Stomach smooth muscle (tissue), 2 donors: ENCODE data around the gene SLC22A23.

Source experiments
- H3K27ac ChIP-seq: one replicate; pipeline ENCODE4 v1.7.0; 2013; ENCODE audit warnings: mild to moderate bottlenecking, low read length, inconsistent platforms
- H3K27me3 ChIP-seq, 2 donors: one replicate each; pipeline ENCODE4 v1.7.0; 2013; ENCODE audit warnings: low read length in 2 of 2; ENCODE audit not compliant: insufficient read depth in 2 of 2, control insufficient read depth in 1 of 2
- H3K36me3 ChIP-seq, 2 donors: one replicate each; pipeline ENCODE4 v1.7.0; 2013; ENCODE audit warnings: low read length in 2 of 2; ENCODE audit not compliant: control insufficient read depth in 2 of 2, insufficient read depth in 2 of 2
- H3K4me1 ChIP-seq: one replicate; pipeline ENCODE4 v1.7.0; 2013; ENCODE audit warnings: low read length; ENCODE audit not compliant: control insufficient read depth, insufficient read depth
- H3K4me3 ChIP-seq, 2 donors: one replicate each; pipeline ENCODE4 v1.7.0; 2013; ENCODE audit warnings: low read length in 2 of 2
- H3K9ac ChIP-seq, 2 donors: one replicate each; pipeline ENCODE4 v1.7.0; 2013; ENCODE audit warnings: low read length in 2 of 2, mild to moderate bottlenecking in 1 of 2
- H3K9me3 ChIP-seq, 2 donors: one replicate each; pipeline ENCODE4 v1.7.0; 2013; ENCODE audit warnings: low read length in 2 of 2; ENCODE audit not compliant: control insufficient read depth in 2 of 2
- donor health status: healthy.
- donor health status: Pancreatic carcinoma.

Gene SLC22A23

GRCh38 chr6:3372912-3373554 is 83.8 kb downstream of the SLC22A23 start:
- Histone ChIP-seq H3K9me3 (no peaks in the 10 kb centered on the region), H3K27me3 (no peaks in the 10 kb centered on the region), H3K36me3 (no peaks in the 10 kb centered on the region), H3K4me1 (peaks cover 13% of the 10 kb centered on the region), H3K27ac (no peak overlapping the region), H3K4me3 (no peak overlapping the region), H3K9ac (no peak overlapping the region)

DNA sequence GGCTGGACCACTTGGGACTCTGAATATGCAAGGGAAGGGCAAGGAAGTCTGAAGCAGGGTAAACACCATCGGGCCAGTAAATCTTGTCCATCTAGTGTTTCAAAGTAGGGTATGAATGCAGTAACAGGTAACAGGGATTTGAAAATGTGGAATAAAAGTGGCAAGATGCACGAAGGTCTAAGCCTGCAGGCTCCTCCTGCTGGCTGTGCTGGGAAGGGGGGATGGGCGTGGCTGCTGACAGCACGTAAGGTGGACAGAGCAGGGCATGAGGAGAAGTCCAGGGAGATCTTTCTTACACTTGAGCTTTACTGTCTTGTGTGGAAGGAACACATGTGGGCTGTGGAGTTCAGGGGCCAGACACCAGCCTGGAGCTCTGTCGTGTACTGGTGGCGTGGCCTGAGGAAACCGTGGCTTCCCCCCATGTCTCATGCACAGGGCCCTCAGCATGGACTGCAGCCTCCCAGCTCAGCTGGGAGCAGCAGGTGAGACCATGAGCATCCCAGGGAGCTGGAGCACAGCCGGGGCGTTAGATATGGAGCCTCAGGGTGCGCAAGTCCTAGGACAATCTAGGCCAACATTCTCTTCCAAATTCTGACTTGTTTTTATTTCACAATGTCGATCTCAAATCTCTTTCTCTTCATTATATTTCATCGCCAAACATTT is 84.5 kb downstream of the SLC22A23 start:
- Histone ChIP-seq H3K36me3 (no peaks in the 10 kb centered on the region), H3K27ac (no peak overlapping the region), H3K9ac (no peak overlapping the region), H3K9me3 (no peaks in the 10 kb centered on the region), H3K4me1 (peaks cover 9% of the 10 kb centered on the region), H3K27me3 (no peaks in the 10 kb centered on the region), H3K4me3 (no peak overlapping the region)

GRCh38 chr6:3371222-3371949 is 85.5 kb downstream of the SLC22A23 start:
- no peaks in the 10 kb centered on the region for H3K27me3 ChIP-seq
- H3K9me3 ChIP-seq = no peaks in the 10 kb centered on the region
- H3K4me3 ChIP-seq = no peak overlapping the region
- H3K36me3 ChIP-seq = no peaks in the 10 kb centered on the region
- H3K4me1 ChIP-seq = peaks cover 9% of the 10 kb centered on the region
- no peak overlapping the region for H3K27ac ChIP-seq
- H3K9ac ChIP-seq = no peak overlapping the region

GRCh38 chr6:3370361-3371221 is 86.3 kb downstream of the SLC22A23 start:
- no peak overlapping the region for H3K27ac ChIP-seq
- H3K36me3 ChIP-seq = no peaks in the 10 kb centered on the region
- H3K27me3 ChIP-seq = no peaks in the 10 kb centered on the region
- peaks cover 9% of the 10 kb centered on the region for H3K4me1 ChIP-seq
- no peak overlapping the region for H3K4me3 ChIP-seq
- H3K9ac ChIP-seq = no peak overlapping the region
- H3K9me3 ChIP-seq = no peaks in the 10 kb centered on the region

DNA sequence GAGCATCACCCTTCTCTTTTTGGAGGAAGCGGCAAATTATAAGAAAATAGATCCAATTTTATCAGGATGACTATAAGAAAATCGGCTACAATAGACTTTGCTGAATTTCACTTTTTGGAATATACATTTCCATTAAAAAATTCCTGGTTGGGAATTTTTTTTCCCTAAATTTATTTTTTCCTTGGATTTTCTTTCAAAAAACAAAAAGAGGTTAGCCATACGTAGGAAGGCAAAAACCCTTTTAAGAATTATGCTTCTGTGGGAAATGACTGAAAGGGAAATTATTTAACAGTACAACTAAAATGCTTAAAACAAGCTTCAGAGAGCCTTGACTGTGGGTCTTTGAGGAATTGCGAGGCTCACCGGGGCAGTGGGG is 86.9 kb downstream of the SLC22A23 start:
- Histone ChIP-seq H3K27me3 (no peaks in the 10 kb centered on the region), H3K4me1 (peaks cover 9% of the 10 kb centered on the region), H3K27ac (no peak overlapping the region), H3K36me3 (no peaks in the 10 kb centered on the region), H3K9ac (no peak overlapping the region), H3K9me3 (no peaks in the 10 kb centered on the region), H3K4me3 (no peak overlapping the region)

DNA sequence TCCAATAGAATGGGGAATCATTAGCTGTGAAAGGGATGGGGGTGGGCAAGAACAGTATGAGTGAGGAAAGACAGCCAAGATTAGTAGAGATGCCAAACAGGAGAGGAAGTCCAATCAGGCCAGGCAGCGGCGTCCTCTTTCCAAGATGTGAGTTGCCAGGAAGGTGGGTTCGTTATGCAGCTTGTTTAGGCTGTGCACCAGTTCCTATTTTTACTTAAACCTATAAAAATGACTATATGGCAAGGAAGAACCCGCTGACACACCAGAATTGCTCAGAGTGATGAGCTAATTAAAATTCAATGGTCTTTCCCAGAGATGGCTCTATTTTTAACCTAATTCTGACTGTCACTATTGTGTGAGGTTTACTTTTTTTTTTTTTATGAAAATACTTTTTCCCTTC is 88.2 kb downstream of the SLC22A23 start:
- Histone ChIP-seq H3K9me3 (no peaks in the 10 kb centered on the region), H3K4me1 (peaks cover 9% of the 10 kb centered on the region), H3K36me3 (no peaks in the 10 kb centered on the region), H3K27ac (no peak overlapping the region), H3K4me3 (no peak overlapping the region), H3K27me3 (no peaks in the 10 kb centered on the region), H3K9ac (no peak overlapping the region)

DNA sequence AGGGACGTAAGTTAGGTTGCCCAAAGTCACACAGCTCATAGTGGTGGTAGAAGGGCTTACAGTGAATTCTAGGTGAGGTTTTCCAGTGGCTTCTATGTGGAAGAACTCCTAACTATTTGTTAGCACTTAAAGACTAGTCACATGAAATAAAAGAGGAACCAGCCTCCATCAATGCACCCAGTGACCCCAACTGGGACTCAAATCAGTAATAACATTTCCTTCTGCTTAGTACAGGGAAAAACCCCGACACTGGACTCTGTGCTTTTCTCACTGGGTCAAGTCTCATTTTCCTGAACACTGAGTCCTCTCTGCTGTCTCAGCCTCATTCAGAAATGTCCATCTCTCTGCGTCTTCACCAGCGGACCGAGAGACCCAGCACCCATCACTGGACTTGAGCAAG is 89.2 kb downstream of the SLC22A23 start:
- no peak overlapping the region for H3K9ac ChIP-seq
- no peaks in the 10 kb centered on the region for H3K27me3 ChIP-seq
- H3K4me1 ChIP-seq = peaks cover 6% of the 10 kb centered on the region
- no peak overlapping the region for H3K4me3 ChIP-seq
- no peaks in the 10 kb centered on the region for H3K36me3 ChIP-seq
- H3K9me3 ChIP-seq = no peaks in the 10 kb centered on the region
- no peak overlapping the region for H3K27ac ChIP-seq

GRCh38 chr6:3366596-3367413 is 90.0 kb downstream of the SLC22A23 start:
- Histone ChIP-seq H3K4me3 (no peak overlapping the region), H3K9me3 (no peaks in the 10 kb centered on the region), H3K36me3 (no peaks in the 10 kb centered on the region), H3K27me3 (no peaks in the 10 kb centered on the region), H3K4me1 (peaks cover 6% of the 10 kb centered on the region), H3K9ac (no peak overlapping the region), H3K27ac (no peak overlapping the region)

DNA sequence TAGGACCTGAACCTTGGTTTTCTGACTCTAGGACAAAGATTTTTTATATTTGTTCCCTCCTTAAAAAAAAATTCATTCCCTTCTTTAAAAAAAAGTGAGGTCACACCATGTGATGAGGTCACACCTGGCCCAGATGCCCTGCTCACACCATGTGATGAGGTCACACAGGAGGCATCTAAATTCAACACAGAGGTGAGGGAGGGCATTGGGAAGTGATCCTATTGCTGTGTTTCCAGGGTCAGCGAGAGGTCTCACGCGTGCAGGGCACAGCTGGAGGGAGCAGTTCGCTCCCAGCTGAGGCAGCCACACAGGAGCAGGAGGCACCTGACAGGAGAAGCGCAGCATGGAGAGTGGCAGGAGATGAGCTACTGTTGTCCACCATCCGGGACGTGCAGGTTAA is 92.5 kb downstream of the SLC22A23 start:
- Histone ChIP-seq H3K36me3 (no peaks in the 10 kb centered on the region), H3K4me1 (no peaks in the 10 kb centered on the region), H3K27ac (no peak overlapping the region), H3K4me3 (no peak overlapping the region), H3K9ac (no peak overlapping the region), H3K9me3 (no peaks in the 10 kb centered on the region), H3K27me3 (no peaks in the 10 kb centered on the region)
